Activated CD4-positive, alpha-beta T cell treated with anti-CD3 and anti-CD28 coated beads for 36 hours (primary cell): Measurements from ENCODE around the gene FAM185A. TPM values are rescaled to one million over a fixed set of nuclear protein-coding genes. Genes with fewer than 3 reads are reported as not detected.

Experiments used
- total RNA-seq, 2 experiments: library from RNA; stranded (reverse); gene quantifications; one replicate each; pipeline ENCODE4 v1.2.3, GENCODE V29; 2021

The FAM185A gene
- total RNA-seq, 2 experiments from 2014 or later = 7.9 to 8.8 TPM

Other genes starting within 250 kb of the FAM185A start
- 10 to 100 TPM; 28.6 to 30.1 TPM for gene RASA4B, start 231.2 kb upstream of the FAM185A start, total RNA-seq
- gene UPK3BL2, start 205.3 kb upstream of the FAM185A start, total RNA-seq = 10 to 100 TPM; 23.4 to 43.5 TPM
- gene SPDYE2, start 197.8 kb upstream of the FAM185A start, total RNA-seq = not detected
- gene POLR2J3, start 176.4 kb upstream of the FAM185A start, total RNA-seq = 10 to 100 TPM; 36.3 to 40.4 TPM
- 10 to 100 TPM; 32.2 to 33.7 TPM for gene RASA4, start 132.2 kb upstream of the FAM185A start, total RNA-seq
- gene UPK3BL1, start 106.2 kb upstream of the FAM185A start, total RNA-seq = 1 to 10 TPM in 1 of 2 experiments, not detected in 1; 4.0 TPM
- not detected for gene SPDYE2B, start 98.7 kb upstream of the FAM185A start, total RNA-seq
- gene POLR2J2, start 77.3 kb upstream of the FAM185A start, total RNA-seq = 10 to 100 TPM; 20.0 to 38.2 TPM
- gene LRRC17, start 164.0 kb downstream of the FAM185A start, total RNA-seq = under 1 TPM; 0.21 to 0.25 TPM